Ectodermal cell (in vitro differentiated cells): ENCODE measurements around the gene KAT6B.

Experiments used
- H3K27ac ChIP-seq: 2 replicates; pipeline ENCODE4 v1.7.0; 2013; ENCODE audit warnings: mild to moderate bottlenecking, low read depth, low read length; ENCODE audit not compliant: insufficient read depth, poor library complexity, severe bottlenecking
- H3K27me3 ChIP-seq: 2 replicates; pipeline ENCODE4 v1.7.0; 2013; ENCODE audit warnings: mild to moderate bottlenecking, low read length; ENCODE audit not compliant: insufficient read depth, control insufficient read depth, poor library complexity, severe bottlenecking
- H3K36me3 ChIP-seq: one replicate; pipeline ENCODE4 v1.7.0; 2013; ENCODE audit warnings: low read length; ENCODE audit not compliant: control insufficient read depth, insufficient read depth
- H3K4me1 ChIP-seq: one replicate; pipeline ENCODE4 v1.7.0; 2013; ENCODE audit warnings: low read length; ENCODE audit not compliant: control insufficient read depth, insufficient read depth
- H3K4me3 ChIP-seq: 2 replicates; pipeline ENCODE4 v1.7.0; 2013; ENCODE audit warnings: low read depth, low read length, control low read depth; ENCODE audit not compliant: insufficient read depth
- H3K9me3 ChIP-seq: 2 replicates; pipeline ENCODE4 v1.7.0; 2013; ENCODE audit warnings: mild to moderate bottlenecking, low read length, moderate library complexity; ENCODE audit not compliant: control insufficient read depth
- WGBS, 2 experiments: methylation state at CpG; one replicate each; pipeline ENCODE4 v1.1.7; 2013; ENCODE audit warnings: missing lambda C conversion rate in 2 of 2; 5-methylcytosine and 5-hydroxymethylcytosine counted together

Gene KAT6B

GRCh38 chr10:74958316-74958715, 131.9 kb downstream of the KAT6B start:
- Histone ChIP-seq H3K27ac (no peak overlapping the region), H3K27me3 (no peaks in the 10 kb centered on the region), H3K4me3 (no peak overlapping the region), H3K9me3 (no peaks in the 10 kb centered on the region), H3K36me3 (no peaks in the 10 kb centered on the region), H3K4me1 (no peaks in the 10 kb centered on the region)
- WGBS, 2 experiments = 96 to 98% methylated on average over 3 of the region's 3 CpGs

- Histone ChIP-seq H3K4me3 (no peak overlapping the region), H3K27me3 (no peaks in the 10 kb centered on the region), H3K4me1 (no peaks in the 10 kb centered on the region), H3K27ac (no peak overlapping the region), H3K36me3 (no peaks in the 10 kb centered on the region), H3K9me3 (no peaks in the 10 kb centered on the region)
- WGBS, 2 experiments = 97% methylated on average over 2 of the region's 2 CpGs
These were observed 134.3 kb downstream of the KAT6B start for GRCh38 chr10:74960670-74961069.

- WGBS, 2 experiments = 92 to 94% methylated on average over 2 to 3 of the region's 4 CpGs
- Histone ChIP-seq H3K9me3 (no peaks in the 10 kb centered on the region), H3K27ac (no peak overlapping the region), H3K27me3 (no peaks in the 10 kb centered on the region), H3K4me3 (no peak overlapping the region), H3K4me1 (no peaks in the 10 kb centered on the region), H3K36me3 (no peaks in the 10 kb centered on the region)
These were observed 136.1 kb downstream of the KAT6B start for GRCh38 chr10:74962517-74962916.

GRCh38 chr10:74963549-74963948, 137.1 kb downstream of the KAT6B start:
- Histone ChIP-seq H3K4me1 (peaks cover 5% of the 10 kb centered on the region), H3K9me3 (no peaks in the 10 kb centered on the region), H3K27me3 (no peaks in the 10 kb centered on the region), H3K27ac (no peak overlapping the region), H3K4me3 (no peak overlapping the region), H3K36me3 (no peaks in the 10 kb centered on the region)
- 94 to 100% methylated on average over 3 of the region's 3 CpGs for WGBS, 2 experiments

GRCh38 chr10:74967911-74968666, 141.7 kb downstream of the KAT6B start:
- H3K27ac ChIP-seq = no peak overlapping the region
- no peaks in the 10 kb centered on the region for H3K27me3 ChIP-seq
- H3K4me1 ChIP-seq = peaks cover 11% of the 10 kb centered on the region
- no peaks in the 10 kb centered on the region for H3K36me3 ChIP-seq
- no peaks in the 10 kb centered on the region for H3K9me3 ChIP-seq
- WGBS, 2 experiments = 45 to 53% methylated on average over 4 to 5 of the region's 5 CpGs
- H3K4me3 ChIP-seq = no peak overlapping the region

GRCh38 chr10:74968667-74969061, 142.3 kb downstream of the KAT6B start:
- Histone ChIP-seq H3K27me3 (no peaks in the 10 kb centered on the region), H3K4me1 (peaks cover 11% of the 10 kb centered on the region), H3K9me3 (no peaks in the 10 kb centered on the region), H3K36me3 (no peaks in the 10 kb centered on the region), H3K27ac (no peak overlapping the region), H3K4me3 (no peak overlapping the region)
- WGBS, 2 experiments = 92 to 94% methylated on average over 4 of the region's 4 CpGs

GRCh38 chr10:74969093-74969492, 142.7 kb downstream of the KAT6B start:
- Histone ChIP-seq H3K4me3 (no peak overlapping the region), H3K36me3 (no peaks in the 10 kb centered on the region), H3K27ac (no peak overlapping the region), H3K9me3 (no peaks in the 10 kb centered on the region), H3K4me1 (peaks cover 11% of the 10 kb centered on the region), H3K27me3 (no peaks in the 10 kb centered on the region)
- WGBS, 2 experiments = 79 to 87% methylated on average over 2 of the region's 2 CpGs

GRCh38 chr10:74969530-74969929, 143.1 kb downstream of the KAT6B start:
- Histone ChIP-seq H3K9me3 (no peaks in the 10 kb centered on the region), H3K27me3 (no peaks in the 10 kb centered on the region), H3K4me3 (no peak overlapping the region), H3K4me1 (peaks cover 11% of the 10 kb centered on the region), H3K27ac (no peak overlapping the region), H3K36me3 (no peaks in the 10 kb centered on the region)
- WGBS, 2 experiments = 97 to 98% methylated on average over 4 of the region's 4 CpGs

- H3K4me3 ChIP-seq = no peak overlapping the region
- H3K36me3 ChIP-seq = peaks cover 4% of the 10 kb centered on the region
- H3K4me1 ChIP-seq = peaks cover 3% of the 10 kb centered on the region
- 95 to 97% methylated on average over 2 of the region's 2 CpGs for WGBS, 2 experiments
- no peaks in the 10 kb centered on the region for H3K9me3 ChIP-seq
- H3K27me3 ChIP-seq = no peaks in the 10 kb centered on the region
- H3K27ac ChIP-seq = no peak overlapping the region
These were observed 147.5 kb downstream of the KAT6B start for GRCh38 chr10:74973741-74974392.

GRCh38 chr10:74975758-74976157, 149.4 kb downstream of the KAT6B start:
- H3K27me3 ChIP-seq = no peaks in the 10 kb centered on the region
- no peak overlapping the region for H3K4me3 ChIP-seq
- H3K9me3 ChIP-seq = no peaks in the 10 kb centered on the region
- 97 to 99% methylated on average over 9 of the region's 9 CpGs for WGBS, 2 experiments
- no peak overlapping the region for H3K27ac ChIP-seq
- H3K36me3 ChIP-seq = peaks cover 4% of the 10 kb centered on the region
- no peaks in the 10 kb centered on the region for H3K4me1 ChIP-seq
